ENCODE results near the gene SKP1.

DNA sequence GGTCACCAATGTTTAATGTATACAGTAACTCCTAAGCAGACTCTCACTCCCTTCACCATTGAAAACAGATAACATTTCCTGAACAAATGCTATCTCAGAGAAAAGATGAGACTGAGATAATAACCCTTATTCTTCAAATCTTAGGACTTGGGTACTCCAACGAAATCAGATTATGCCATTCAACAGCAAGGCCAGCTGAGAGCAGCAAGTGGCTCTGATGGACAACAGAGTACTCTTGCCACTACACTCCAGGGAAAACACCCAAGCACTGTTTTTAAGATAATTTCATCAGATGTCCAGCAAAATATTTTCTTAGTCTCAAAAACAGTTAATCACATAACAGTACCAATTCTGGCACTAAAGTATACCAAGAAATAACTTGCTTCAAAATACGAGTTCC lies 39.0 kb upstream of the SKP1 start:
- TF ChIP-seq, protein P1, sequence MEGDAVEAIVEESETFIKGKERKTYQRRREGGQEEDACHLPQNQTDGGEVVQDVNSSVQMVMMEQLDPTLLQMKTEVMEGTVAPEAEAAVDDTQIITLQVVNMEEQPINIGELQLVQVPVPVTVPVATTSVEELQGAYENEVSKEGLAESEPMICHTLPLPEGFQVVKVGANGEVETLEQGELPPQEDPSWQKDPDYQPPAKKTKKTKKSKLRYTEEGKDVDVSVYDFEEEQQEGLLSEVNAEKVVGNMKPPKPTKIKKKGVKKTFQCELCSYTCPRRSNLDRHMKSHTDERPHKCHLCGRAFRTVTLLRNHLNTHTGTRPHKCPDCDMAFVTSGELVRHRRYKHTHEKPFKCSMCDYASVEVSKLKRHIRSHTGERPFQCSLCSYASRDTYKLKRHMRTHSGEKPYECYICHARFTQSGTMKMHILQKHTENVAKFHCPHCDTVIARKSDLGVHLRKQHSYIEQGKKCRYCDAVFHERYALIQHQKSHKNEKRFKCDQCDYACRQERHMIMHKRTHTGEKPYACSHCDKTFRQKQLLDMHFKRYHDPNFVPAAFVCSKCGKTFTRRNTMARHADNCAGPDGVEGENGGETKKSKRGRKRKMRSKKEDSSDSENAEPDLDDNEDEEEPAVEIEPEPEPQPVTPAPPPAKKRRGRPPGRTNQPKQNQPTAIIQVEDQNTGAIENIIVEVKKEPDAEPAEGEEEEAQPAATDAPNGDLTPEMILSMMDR (IDR thresholded peaks at IDR 0.05), result no peak
- TF ChIP-seq POLR2AphosphoS5 (IDR thresholded peaks at IDR 0.05), result no peak
